Natural killer cell (primary cell): ENCODE results near the gene SALL2. TPM values are rescaled to one million over a fixed set of nuclear protein-coding genes. Genes with fewer than 3 reads are reported as not detected.

Experiments used
- ATAC-seq, 3 donors: fragments of 150-1000 bp in 2 of 3; fragments of 200-7000 bp in 1 of 3; cut with Tn5 transposase; 1 replicate in 1 of 3; 2 replicates in 2 of 3; pipeline ENCODE4 v1.10.0; 2021; ENCODE audit warnings: mild to moderate bottlenecking in 2 of 3, moderate library complexity in 2 of 3
- DNase-seq, 2 donors: peaks; one replicate each; pipeline versions ENCODE4 v3.0.0 to v3.0.0-alpha.2; 2013 to 2021; ENCODE audit warnings: mixed read lengths in 1 of 2
- H3K27ac ChIP-seq: one replicate; pipeline ENCODE4 v1.5.1; 2013; ENCODE audit warnings: mild to moderate bottlenecking, low read length
- H3K27me3 ChIP-seq: one replicate; pipeline ENCODE4 v1.6.1; 2013; ENCODE audit warnings: low read length; ENCODE audit not compliant: control insufficient read depth, insufficient read depth
- H3K36me3 ChIP-seq: one replicate; pipeline ENCODE4 v1.6.1; 2013; ENCODE audit warnings: low read length; ENCODE audit not compliant: control insufficient read depth, insufficient read depth
- H3K4me1 ChIP-seq: one replicate; pipeline ENCODE4 v1.6.1; 2013; ENCODE audit warnings: low read length; ENCODE audit not compliant: control insufficient read depth, insufficient read depth
- H3K4me3 ChIP-seq: one replicate; pipeline ENCODE4 v1.5.1; 2013; ENCODE audit warnings: low read length
- H3K9me3 ChIP-seq: one replicate; pipeline ENCODE4 v1.6.1; 2013; ENCODE audit warnings: low read length; ENCODE audit not compliant: control insufficient read depth, insufficient read depth
- H3K27ac Mint-ChIP-seq, 2 donors: one replicate each; pipeline ENCODE4 v1.8.0; 2022; ENCODE audit warnings: mild to moderate bottlenecking in 2 of 2, mixed read lengths in 2 of 2, moderate library complexity in 1 of 2
- H3K27me3 Mint-ChIP-seq, 2 donors: one replicate each; pipeline ENCODE4 v1.8.0; 2022; ENCODE audit warnings: low read depth in 2 of 2, mixed read lengths in 2 of 2
- H3K36me3 Mint-ChIP-seq: one replicate; pipeline ENCODE4 v1.8.0; 2022; ENCODE audit warnings: mixed read lengths
- H3K4me1 Mint-ChIP-seq, 2 donors: one replicate each; pipeline ENCODE4 v1.8.0; 2022; ENCODE audit warnings: mixed read lengths in 2 of 2
- H3K4me3 Mint-ChIP-seq: one replicate; pipeline ENCODE4 v1.8.0; 2022; ENCODE audit warnings: mild to moderate bottlenecking, moderate library complexity, mixed read lengths
- H3K9me3 Mint-ChIP-seq, 2 donors: one replicate each; pipeline ENCODE4 v1.8.0; 2022; ENCODE audit warnings: mixed read lengths in 2 of 2
- WGBS: methylation state at CpG from one replicate; pipeline ENCODE4 v1.1.7; 2013; ENCODE audit warnings: missing lambda C conversion rate; ENCODE audit not compliant: insufficient coverage; 5-methylcytosine and 5-hydroxymethylcytosine counted together
- intact Hi-C: fragments of 100-400 bp; cut with micrococcal nuclease; formaldehyde crosslinking; loops from one replicate; pipeline ENCODE4 v1.14.2; 2022
- total RNA-seq, 4 donors: library from RNA; stranded (reverse); fragments of 120-200 nt in 1 of 4; gene quantifications; one replicate each; pipeline versions ENCODE4 v1.2.3 to v1.2.4, GENCODE V29; 2013 to 2022
- TF ChIP-seq, protein P1 (sequence below): fragments of 200-600 bp; IDR thresholded peaks from one replicate; pipeline ENCODE4 v1.8.0; 2022; ENCODE audit warnings: antibody characterized with exemption

The SALL2 gene
- total RNA-seq, 3 donors from 2014 or later (not counting 1 experiment from before 2014, with no cell fraction given), result 1.6 to 2.5 (median 2.2) TPM

GRCh38 chr14:21526672-21527317, 649 bp upstream of the SALL2 start:
- Histone ChIP-seq H3K4me1 (peaks cover 19% of the 10 kb centered on the region), H3K36me3 (no peaks in the 10 kb centered on the region), H3K4me3 (peak overlapping the region; percentile 60), H3K27ac (no peak overlapping the region), H3K27me3 (no peaks in the 10 kb centered on the region), H3K9me3 (no peaks in the 10 kb centered on the region)
- Mint-ChIP-seq H3K27me3 (no peaks in the 10 kb centered on the region), H3K36me3 (no peaks in the 10 kb centered on the region), H3K27ac (peak overlapping the region in 1 of 2 donors; percentile 75), H3K4me3 (peak overlapping the region; percentile 86), H3K9me3 (no peaks in the 10 kb centered on the region), H3K4me1 (peaks cover 13 to 19% of the 10 kb centered on the region in 2 donors)
- TF ChIP-seq, protein P1, sequence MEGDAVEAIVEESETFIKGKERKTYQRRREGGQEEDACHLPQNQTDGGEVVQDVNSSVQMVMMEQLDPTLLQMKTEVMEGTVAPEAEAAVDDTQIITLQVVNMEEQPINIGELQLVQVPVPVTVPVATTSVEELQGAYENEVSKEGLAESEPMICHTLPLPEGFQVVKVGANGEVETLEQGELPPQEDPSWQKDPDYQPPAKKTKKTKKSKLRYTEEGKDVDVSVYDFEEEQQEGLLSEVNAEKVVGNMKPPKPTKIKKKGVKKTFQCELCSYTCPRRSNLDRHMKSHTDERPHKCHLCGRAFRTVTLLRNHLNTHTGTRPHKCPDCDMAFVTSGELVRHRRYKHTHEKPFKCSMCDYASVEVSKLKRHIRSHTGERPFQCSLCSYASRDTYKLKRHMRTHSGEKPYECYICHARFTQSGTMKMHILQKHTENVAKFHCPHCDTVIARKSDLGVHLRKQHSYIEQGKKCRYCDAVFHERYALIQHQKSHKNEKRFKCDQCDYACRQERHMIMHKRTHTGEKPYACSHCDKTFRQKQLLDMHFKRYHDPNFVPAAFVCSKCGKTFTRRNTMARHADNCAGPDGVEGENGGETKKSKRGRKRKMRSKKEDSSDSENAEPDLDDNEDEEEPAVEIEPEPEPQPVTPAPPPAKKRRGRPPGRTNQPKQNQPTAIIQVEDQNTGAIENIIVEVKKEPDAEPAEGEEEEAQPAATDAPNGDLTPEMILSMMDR, result no peak
- ATAC-seq (no peak), DNase-seq (no peak)
- 28% methylated on average over 11 of the region's 13 CpGs for WGBS
- intact Hi-C loops, result no loop called here

DNA sequence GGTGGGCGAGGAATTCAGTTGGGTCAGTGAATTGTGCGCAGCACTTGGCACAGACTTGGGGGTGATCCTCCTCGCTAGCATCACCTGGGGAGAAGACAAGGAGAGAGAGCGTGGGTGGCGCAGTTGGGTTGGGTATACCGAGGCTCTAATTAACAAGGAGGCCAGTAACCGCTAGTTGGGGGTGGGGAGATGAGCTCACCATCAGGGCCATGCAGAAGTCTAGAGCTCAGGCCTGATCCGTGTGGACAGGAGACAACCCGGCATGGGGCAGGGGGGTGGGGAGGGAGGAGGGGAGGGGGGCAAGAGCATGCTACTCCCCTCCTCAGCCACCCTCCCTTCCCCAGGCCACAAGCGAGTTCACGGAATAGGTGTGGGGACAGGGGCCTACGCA, 580 bp downstream of the SALL2 start:
- 93% methylated on average over 7 of the region's 12 CpGs for WGBS
- Histone ChIP-seq H3K4me3 (peak overlapping the region; percentile 60), H3K9me3 (no peaks in the 10 kb centered on the region), H3K27ac (no peak overlapping the region), H3K27me3 (no peaks in the 10 kb centered on the region), H3K4me1 (peaks cover 19% of the 10 kb centered on the region), H3K36me3 (no peaks in the 10 kb centered on the region)
- TF ChIP-seq, protein P1, result no peak
- H3K27me3 Mint-ChIP-seq, result no peaks in the 10 kb centered on the region
- no peak for DNase-seq
- no peaks in the 10 kb centered on the region for H3K9me3 Mint-ChIP-seq
- H3K4me1 Mint-ChIP-seq, result peaks cover 13 to 19% of the 10 kb centered on the region in 2 donors
- intact Hi-C loops, result no loop called here
- peak overlapping the region; percentile 86 for H3K4me3 Mint-ChIP-seq
- peak overlapping the region in 1 of 2 donors; percentile 75 for H3K27ac Mint-ChIP-seq
- ATAC-seq, result no peak
- no peaks in the 10 kb centered on the region for H3K36me3 Mint-ChIP-seq

- Mint-ChIP-seq H3K36me3 (no peaks in the 10 kb centered on the region), H3K4me1 (peaks cover 13 to 19% of the 10 kb centered on the region in 2 donors), H3K9me3 (no peaks in the 10 kb centered on the region), H3K4me3 (peak overlapping the region; percentile 86), H3K27ac (peak overlapping the region in 1 of 2 donors; percentile 75), H3K27me3 (no peaks in the 10 kb centered on the region)
- Histone ChIP-seq H3K27me3 (no peaks in the 10 kb centered on the region), H3K36me3 (no peaks in the 10 kb centered on the region), H3K27ac (no peak overlapping the region), H3K9me3 (no peaks in the 10 kb centered on the region), H3K4me1 (peaks cover 19% of the 10 kb centered on the region), H3K4me3 (no peak overlapping the region)
- intact Hi-C loops, result no loop called here
- ATAC-seq (no peak), DNase-seq (no peak)
- TF ChIP-seq, protein P1, result no peak
- WGBS, result 93% methylated on average over 18 of the region's 18 CpGs
Measured at GRCh38 chr14:21524575-21525490, 1.3 kb downstream of the SALL2 start.
